Activated CD4-positive, CD25-positive, alpha-beta regulatory T cell treated with anti-CD3 and anti-CD28 coated beads, Interleukin-2, amount 50 U/mL, for 72 hours (primary cell): Measurements from ENCODE around the gene OTULIN.

Experiments
- DNase-seq: peaks from one replicate; pipeline ENCODE4 v3.0.0; 2021

The OTULIN gene

GRCh38 chr5:14669415-14669814, 4.9 kb downstream of the OTULIN start:
- no peak for DNase-seq

- DNase-seq, result no peak
Measured at GRCh38 chr5:14669975-14670374, 5.5 kb downstream of the OTULIN start.

GRCh38 chr5:14671414-14671813, 6.9 kb downstream of the OTULIN start:
- DNase-seq, result no peak

- DNase-seq, result no peak
Measured at GRCh38 chr5:14672082-14672481, 7.6 kb downstream of the OTULIN start.

GRCh38 chr5:14672484-14673394, 8.2 kb downstream of the OTULIN start:
- DNase-seq, result no peak

GRCh38 chr5:14673443-14673842, 8.9 kb downstream of the OTULIN start:
- no peak for DNase-seq

GRCh38 chr5:14674983-14675854, 10.7 kb downstream of the OTULIN start:
- DNase-seq, result no peak

GRCh38 chr5:14675865-14676300, 11.4 kb downstream of the OTULIN start:
- no peak for DNase-seq

- DNase-seq, result no peak
Measured at GRCh38 chr5:14676320-14676719, 11.8 kb downstream of the OTULIN start.

- DNase-seq, result no peak
Measured at GRCh38 chr5:14678773-14679334, 14.3 kb downstream of the OTULIN start.

- DNase-seq, result no peak
Measured at GRCh38 chr5:14679595-14679994, 15.1 kb downstream of the OTULIN start.

GRCh38 chr5:14681236-14681752, 16.8 kb downstream of the OTULIN start:
- no peak for DNase-seq

- DNase-seq, result no peak
Measured at GRCh38 chr5:14683906-14684455, 19.5 kb downstream of the OTULIN start.

- DNase-seq, result no peak
Measured at GRCh38 chr5:14684757-14685156, 20.2 kb downstream of the OTULIN start.

GRCh38 chr5:14685757-14686156, 21.2 kb downstream of the OTULIN start:
- peak; percentile 44 for DNase-seq

- DNase-seq, result no peak
Measured at GRCh38 chr5:14686517-14686916, 22.0 kb downstream of the OTULIN start.

GRCh38 chr5:14687023-14687665, 22.6 kb downstream of the OTULIN start:
- DNase-seq, result no peak

- no peak for DNase-seq
Measured at GRCh38 chr5:14693070-14693469, 28.6 kb downstream of the OTULIN start.

GRCh38 chr5:14695152-14695551, 30.6 kb downstream of the OTULIN start:
- no peak for DNase-seq

GRCh38 chr5:14696057-14696456, 31.5 kb downstream of the OTULIN start:
- DNase-seq, result no peak

GRCh38 chr5:14696851-14697250, 32.3 kb downstream of the OTULIN start:
- no peak for DNase-seq

GRCh38 chr5:14698495-14698894, 34.0 kb downstream of the OTULIN start:
- no peak for DNase-seq
